Measurements from ENCODE around the gene PCDHGB1.
"Not testable (repeated sequence)": the region's sequence is repeated elsewhere in the genome, so short reads cannot be mapped to it uniquely, and the experiment has no call there.

The PCDHGB1 gene

GRCh38 chr5:141349917-141350619 is at the start of gene PCDHGB1:
Gene PCDHGB1 (plus strand): TSS chr5:141350099. CDS start chr5:141350261, 162 bp downstream.
- DNase-seq, result peak; percentile 83 to 87

DNA sequence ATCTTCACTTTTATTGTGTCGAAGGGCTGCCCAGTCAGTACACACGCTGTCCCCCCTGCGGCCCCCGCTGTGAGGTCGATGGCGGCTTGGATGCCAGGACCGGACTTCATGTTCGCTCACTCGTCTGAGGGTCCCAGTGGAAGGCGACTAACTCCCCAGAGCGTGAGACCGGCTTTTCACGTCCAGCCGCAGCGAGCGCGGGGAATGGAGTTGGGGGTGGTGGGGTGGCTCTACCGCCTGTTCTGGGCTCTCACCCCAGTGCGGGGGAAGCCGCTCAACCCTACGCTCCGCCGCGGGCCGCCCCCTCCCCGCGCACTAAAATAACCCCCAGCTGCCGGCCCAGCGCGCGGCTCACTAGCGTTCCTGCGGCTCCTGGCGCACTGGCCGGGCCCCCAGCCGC is 46.1 kb upstream of the PCDHGB1 start, which contains the start of gene SLC25A2:
Gene SLC25A2 (minus strand): TSS at position 294 of the 400 bp plus-strand sequence. CDS start 184 bp downstream, at position 110.
- no peak for DNase-seq

DNA sequence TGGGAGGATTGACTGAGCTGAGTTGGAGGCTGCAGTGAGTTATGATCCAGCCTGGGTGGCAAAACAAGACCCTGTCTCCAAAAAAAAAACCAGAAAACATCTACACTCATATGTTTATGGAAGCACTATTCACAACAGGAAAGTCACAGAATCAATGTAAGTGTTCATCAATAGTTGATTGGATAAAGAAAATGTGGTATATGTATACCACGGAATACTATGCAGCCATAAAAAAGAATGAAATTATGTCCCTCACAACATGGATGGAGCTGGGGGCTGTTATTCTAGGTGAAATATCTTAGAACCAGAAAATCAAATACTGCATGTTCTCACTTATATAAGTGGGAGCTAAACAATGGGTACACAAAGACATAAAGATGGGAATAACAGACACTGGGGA is 43.3 kb upstream of the PCDHGB1 start:
- DNase-seq, result no peak

DNA sequence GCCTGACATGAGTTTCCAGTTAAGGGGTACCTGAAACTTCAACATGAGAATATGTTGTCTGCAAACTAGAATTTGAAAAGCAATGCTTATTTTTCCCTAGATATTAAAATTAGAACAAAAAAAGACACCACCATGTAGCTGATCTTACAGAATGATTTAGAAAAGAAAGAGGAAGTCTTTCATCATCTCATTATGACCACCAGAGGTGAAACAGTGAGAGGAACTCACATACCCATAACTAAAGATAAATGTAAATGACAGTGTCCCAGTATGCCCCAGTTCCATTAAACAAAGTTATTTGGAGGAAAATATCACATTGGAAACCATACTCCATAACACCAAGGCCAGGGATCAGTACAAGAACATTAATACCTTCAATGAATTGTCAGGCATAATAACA is 36.2 kb upstream of the PCDHGB1 start:
- DNase-seq, result no peak

DNA sequence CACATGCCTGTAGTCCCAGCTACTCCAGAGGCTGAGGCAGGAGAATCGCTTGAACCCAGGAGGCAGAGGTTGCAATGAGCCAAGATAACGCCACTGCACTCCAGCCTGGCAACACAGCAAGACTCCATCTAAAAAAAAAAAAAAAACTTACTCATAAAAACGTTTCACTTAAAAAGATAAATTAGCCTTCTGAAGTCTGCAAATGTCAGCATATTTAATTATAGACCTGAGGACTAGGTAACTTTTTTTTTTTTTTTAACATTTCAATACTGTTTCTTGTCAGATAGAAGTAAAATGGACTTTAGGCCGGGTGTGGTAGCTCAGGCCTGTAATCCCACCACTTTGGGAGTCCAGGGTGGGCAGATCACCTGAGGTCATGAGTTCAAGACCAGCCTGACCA is 32.9 kb upstream of the PCDHGB1 start:
- not testable (repeated sequence) for DNase-seq

DNA sequence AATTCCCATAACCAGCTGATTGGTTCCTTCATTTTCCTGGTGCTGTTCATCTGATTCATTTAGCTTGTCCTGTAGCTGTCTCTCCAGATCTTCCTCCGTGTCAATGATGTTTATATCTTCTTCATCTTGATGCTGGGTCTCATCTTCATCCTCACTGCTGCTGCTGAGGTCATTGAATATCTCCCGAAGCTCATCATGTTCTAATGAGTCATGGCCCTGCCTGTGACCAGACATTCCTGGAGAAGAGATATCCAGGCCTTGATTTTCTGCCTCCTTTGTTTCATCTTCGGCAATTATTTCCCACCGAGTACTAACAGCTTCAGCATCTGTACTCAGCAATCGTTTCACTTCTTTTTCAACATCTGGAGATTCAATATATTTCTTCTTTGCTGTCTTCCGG is 30.7 kb upstream of the PCDHGB1 start:
- no peak for DNase-seq

DNA sequence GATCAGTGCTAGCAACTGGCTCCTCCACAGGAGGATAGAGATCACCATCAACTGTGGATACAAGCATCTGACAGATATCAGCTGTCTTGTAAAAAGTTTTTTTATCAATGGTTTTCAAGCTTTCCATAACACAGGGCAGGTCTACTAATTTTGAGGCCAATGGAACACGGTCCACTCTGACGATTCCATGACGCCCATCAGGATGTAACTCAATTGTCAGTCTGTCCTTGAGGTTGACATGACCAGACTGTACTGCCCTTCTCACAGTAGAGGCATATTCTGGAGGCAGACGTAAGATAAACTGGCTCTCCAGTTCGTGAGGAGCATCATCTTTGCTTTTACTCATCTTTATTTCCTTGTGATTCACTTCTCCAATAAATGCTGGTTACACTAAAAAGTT is 30.2 kb upstream of the PCDHGB1 start:
- DNase-seq, result no peak

DNA sequence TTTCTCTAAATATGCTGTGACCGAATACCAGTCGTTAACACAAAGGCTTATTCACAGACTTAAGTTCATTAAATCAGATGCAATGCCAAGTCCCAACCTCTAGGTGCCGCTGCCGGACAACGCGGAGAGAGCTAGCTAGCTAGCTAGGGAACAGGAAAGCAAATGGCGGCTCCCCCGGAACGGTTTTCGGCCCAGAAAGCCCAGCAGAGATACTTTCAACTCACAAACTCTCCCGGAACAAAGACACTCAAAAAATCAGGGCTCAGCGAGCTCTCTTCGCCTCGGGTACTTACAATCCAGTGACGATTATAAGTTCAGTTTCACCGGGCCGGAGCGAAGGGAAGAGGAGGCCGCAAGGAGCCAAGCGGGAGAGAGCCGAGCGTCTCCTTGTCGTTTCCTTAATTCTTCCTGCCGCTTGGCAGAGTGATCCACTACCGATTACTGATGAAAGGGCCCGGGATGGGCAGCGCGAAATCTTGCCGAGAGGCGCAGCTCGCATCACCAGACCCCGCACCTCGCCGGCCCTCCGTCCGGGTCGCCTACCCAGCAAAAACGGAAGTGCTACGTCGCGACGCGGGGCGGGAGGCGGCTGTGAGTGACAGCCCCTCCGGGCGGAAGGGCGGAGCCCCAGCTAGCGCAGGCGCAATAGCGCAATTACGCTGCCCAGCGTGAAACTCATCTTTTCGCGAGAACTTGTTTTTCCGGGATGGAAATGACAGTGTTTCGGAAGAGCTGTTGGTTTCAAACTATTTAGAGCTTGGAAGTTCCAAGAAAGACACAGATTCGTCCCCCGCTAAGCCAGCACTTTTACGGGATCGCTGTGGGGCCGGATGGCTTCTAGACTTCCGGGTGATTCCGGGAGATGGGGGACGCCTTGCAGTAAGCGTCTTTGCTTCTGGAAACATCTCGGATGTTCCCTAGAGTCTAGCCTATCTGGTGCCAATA is 29.4 kb upstream of the PCDHGB1 start, which contains the start of gene TAF7:
Gene TAF7 (minus strand): TSS at position 560 of the 945 bp plus-strand sequence. CDS start 740 bp downstream, outside the sequence.
- peak; percentile 85 to 86 for DNase-seq

- no peak for DNase-seq
These were observed 27.6 kb upstream of the PCDHGB1 start for GRCh38 chr5:141322261-141322660.

DNA sequence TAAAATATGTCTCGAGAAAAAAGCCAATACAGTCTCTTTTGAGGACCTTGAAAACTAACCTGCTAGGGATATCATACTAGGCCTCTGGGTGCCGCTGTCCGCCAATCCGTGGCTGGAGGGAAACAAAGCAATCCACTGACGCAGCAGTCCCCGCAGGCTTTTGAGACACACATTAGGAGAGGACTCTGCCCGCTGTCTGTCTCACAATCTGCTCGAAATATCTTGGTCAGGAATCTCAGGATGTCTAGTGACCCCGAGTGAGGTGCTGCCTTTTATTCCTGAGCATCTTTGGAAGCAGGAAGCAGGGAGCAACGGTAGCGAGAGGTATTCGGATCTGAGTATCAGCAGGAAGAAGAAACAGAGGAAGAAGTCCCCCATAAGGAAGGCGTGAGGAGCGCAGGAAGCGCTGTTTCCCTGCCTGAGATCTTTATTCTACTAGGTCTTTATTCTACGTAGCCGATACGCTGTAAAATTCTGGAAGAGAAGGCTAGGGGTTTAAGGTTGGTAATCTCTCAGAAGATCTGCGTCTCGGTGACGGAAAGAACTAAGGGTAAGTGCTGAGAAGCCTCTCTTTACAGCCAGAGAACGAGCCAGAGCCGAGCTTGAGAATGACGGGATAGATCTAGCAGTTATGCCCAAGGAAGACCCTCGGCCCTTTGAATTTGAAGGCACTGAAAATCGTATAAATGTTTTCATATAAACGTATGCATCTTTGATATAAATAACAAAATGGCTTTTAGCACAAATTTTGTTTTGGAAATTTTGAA is 23.6 kb upstream of the PCDHGB1 start:
- DNase-seq, result peak; percentile 75 to 82

DNA sequence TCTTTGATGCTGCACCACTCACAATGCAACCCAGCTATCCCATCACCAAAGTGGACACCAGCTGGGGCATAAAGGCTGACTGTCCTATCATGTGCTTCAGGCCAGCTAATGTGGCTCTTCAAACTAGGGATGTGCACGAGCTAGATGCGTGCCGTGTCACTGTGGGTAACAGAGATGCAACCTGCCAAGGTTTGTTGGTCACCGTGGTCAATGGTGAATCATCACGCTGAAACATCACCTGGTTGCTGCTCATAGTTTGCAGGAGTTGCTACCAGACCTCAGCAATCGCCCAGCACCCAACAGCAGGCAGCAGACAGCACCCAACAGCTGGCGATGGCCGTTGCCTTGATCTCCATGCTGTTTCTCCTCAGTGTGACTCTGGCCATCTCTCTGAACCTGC is 21.7 kb upstream of the PCDHGB1 start:
- DNase-seq, result no peak

DNA sequence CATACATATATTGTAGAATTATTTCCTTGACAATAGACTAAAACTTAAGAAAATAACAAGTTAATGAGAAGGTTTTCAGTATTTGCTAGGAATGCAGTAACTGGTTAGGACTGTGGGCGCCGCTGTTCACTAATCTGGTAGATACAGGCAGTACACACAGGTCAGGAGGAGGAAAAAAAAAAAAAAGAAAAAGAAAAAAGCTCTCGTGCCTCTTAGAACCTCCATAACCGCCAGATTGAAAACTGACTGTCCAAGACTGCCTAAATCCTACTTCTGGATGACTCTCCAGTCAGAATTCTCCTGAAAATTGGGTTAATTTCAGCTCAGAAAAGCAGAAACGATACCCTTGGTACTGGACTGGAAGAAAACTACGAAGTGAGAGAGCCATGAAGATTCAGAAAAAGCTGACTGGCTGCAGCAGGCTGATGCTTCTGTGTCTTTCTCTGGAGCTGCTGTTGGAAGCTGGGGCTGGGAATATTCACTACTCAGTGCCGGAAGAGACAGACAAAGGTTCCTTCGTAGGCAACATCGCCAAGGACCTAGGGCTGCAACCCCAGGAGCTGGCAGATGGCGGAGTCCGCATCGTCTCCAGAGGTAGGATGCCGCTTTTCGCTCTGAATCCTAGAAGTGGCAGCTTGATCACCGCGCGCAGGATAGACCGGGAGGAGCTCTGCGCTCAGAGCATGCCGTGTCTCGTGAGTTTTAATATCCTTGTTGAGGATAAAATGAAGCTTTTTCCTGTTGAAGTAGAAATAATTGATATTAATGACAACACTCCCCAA is 19.4 kb upstream of the PCDHGB1 start, which contains the start of gene PCDHGA1:
Gene PCDHGA1 (plus strand): TSS at position 216 of the 782 bp plus-strand sequence.
- no peak for DNase-seq

DNA sequence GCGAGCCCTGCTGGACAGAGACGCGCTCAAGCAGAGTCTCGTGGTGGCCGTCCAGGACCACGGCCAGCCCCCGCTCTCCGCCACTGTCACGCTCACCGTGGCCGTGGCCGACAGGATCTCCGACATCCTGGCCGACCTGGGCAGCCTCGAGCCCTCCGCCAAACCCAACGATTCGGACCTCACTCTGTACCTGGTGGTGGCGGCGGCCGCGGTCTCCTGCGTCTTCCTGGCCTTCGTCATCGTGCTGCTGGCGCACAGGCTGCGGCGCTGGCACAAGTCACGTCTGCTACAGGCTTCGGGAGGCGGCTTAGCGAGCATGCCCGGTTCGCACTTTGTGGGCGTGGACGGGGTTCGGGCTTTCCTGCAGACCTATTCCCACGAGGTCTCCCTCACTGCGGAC is 17.3 kb upstream of the PCDHGB1 start:
- not testable (repeated sequence) for DNase-seq

GRCh38 chr5:141338538-141339306 is 11.2 kb upstream of the PCDHGB1 start, which contains the start of gene PCDHGA2:
Gene PCDHGA2 (plus strand): TSS chr5:141338760.
- DNase-seq, result no peak

DNA sequence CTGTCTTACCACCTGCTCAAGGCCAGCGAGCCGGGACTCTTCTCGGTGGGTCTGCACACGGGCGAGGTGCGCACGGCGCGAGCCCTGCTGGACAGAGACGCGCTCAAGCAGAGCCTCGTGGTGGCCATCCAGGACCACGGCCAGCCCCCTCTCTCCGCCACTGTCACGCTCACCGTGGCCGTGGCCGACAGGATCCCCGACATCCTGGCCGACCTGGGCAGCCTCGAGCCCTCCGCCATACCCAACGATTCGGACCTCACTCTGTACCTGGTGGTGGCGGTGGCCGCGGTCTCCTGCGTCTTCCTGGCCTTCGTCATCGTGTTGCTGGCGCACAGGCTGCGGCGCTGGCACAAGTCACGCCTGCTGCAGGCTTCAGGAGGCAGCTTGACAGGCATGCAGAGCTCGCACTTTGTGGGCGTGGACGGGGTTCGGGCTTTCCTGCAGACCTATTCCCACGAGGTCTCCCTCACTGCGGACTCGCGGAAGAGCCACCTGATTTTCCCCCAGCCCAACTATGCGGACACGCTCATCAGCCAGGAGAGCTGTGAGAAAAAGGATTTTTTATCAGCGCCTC is 9.0 kb upstream of the PCDHGB1 start:
- DNase-seq, result not testable (repeated sequence)

- no peak for DNase-seq
These were observed 7.1 kb upstream of the PCDHGB1 start for GRCh38 chr5:141342773-141343172.

DNA sequence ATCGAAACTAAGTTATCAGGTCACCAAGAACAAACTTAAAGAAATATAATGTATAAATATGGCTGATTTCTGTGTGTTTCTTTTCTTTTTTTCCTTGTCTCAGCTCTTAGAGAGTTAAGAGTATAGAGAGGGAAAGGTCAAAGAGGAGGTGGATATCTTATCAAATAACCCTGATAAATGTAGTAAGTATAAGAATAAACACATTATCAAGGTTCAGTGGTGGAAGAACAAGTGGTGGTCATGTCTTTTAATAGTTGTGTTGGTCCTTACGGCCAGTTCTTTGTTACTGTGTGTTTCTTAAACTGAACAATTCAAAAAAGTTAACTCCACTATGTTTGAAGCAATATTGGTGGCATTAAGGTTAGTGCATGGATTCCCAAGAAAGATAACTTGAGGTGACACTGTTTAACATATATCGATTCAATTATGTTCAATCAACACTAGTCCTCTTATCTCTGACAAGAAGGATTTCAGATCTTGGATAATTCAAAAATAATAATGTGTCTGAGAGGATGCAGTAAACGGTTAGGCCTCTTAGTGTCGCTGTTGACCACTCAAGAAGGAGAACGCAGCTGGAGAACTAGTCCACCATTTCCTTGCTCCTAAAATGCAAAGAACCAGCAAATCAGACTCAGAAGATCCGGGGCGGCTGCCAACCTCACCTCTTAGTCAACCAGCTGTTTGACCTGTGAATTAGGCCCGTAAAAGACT is 6.5 kb upstream of the PCDHGB1 start, which contains the start of gene PCDHGA3:
Gene PCDHGA3 (plus strand): TSS at position 588 of the 711 bp plus-strand sequence. CDS start 205 bp downstream, outside the sequence.
- DNase-seq, result no peak

- no peak for DNase-seq
These were observed 5.9 kb upstream of the PCDHGB1 start for GRCh38 chr5:141343953-141344463.

DNA sequence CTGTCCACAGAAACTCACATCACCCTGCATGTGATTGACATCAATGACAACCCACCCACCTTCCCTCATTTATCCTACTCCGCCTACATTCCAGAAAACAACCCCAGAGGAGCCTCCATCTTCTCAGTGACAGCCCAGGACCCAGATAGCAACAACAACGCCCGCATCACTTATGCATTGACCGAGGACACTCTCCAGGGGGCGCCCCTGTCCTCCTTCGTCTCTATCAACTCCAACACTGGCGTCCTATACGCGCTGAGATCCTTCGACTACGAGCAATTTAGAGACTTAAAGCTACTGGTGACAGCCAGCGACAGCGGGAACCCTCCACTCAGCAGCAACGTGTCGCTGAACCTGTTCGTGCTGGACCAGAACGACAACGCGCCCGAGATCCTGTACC is 4.6 kb upstream of the PCDHGB1 start:
- DNase-seq, result no peak

DNA sequence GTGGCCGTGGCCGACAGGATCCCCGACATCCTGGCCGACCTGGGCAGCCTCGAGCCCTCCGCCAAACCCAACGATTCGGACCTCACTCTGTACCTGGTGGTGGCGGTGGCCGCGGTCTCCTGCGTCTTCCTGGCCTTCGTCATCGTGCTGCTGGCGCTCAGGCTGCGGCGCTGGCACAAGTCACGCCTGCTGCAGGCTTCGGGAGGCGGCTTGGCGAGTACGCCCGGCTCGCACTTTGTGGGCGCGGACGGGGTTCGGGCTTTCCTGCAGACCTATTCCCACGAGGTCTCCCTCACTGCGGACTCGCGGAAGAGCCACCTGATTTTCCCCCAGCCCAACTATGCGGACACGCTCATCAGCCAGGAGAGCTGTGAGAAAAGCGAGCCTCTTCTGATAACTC is 3.9 kb upstream of the PCDHGB1 start:
- not testable (repeated sequence) for DNase-seq

Data from NCI-H2081 (cell line).